Loucy (cell line): ENCODE measurements around the gene LNPEP.
A peak's percentile ranks its signal among the peaks of the same experiment; 100 is the strongest.

Experiments used
- H2AFZ ChIP-seq: fragments of 200-600 bp; sonication (generic); 2 replicates; pipeline ENCODE4 v1.6.0; 2016; ENCODE audit warnings: antibody characterized with exemption, mild to moderate bottlenecking, low read length, moderate library complexity
- H3F3A ChIP-seq: fragments of 200-600 bp; 2 replicates; pipeline ENCODE4 v1.6.0; 2016; ENCODE audit warnings: antibody characterized with exemption, low read depth, mild to moderate bottlenecking
- H3K27me3 ChIP-seq: fragments of 200-600 bp; sonication (generic); 2 replicates; pipeline ENCODE4 v1.6.1; 2014; ENCODE audit warnings: low read length, mild to moderate bottlenecking; ENCODE audit not compliant: insufficient read depth, poor library complexity, severe bottlenecking
- H3K36me3 ChIP-seq: fragments of 200-600 bp; sonication (generic); 2 replicates; pipeline ENCODE4 v1.6.1; 2016; ENCODE audit warnings: low read length; ENCODE audit not compliant: insufficient read depth
- H3K4me1 ChIP-seq: fragments of 200-600 bp; sonication (generic); 2 replicates; pipeline ENCODE4 v1.5.1; 2014; ENCODE audit warnings: low read length, mild to moderate bottlenecking; ENCODE audit not compliant: insufficient read depth, poor library complexity, severe bottlenecking
- H3K4me2 ChIP-seq: fragments of 200-600 bp; sonication (generic); 2 replicates; pipeline ENCODE4 v1.6.0; 2014; ENCODE audit warnings: antibody characterized with exemption, low read length, low read depth, mild to moderate bottlenecking; ENCODE audit not compliant: poor library complexity, severe bottlenecking
- H3K4me3 ChIP-seq: fragments of 200-600 bp; sonication (generic); 2 replicates; pipeline ENCODE4 v1.5.1; 2014; ENCODE audit warnings: low read length, mild to moderate bottlenecking, mixed read lengths; ENCODE audit not compliant: poor library complexity, severe bottlenecking
- H3K79me2 ChIP-seq: fragments of 200-600 bp; sonication (generic); 2 replicates; pipeline ENCODE4 v1.6.1; 2014; ENCODE audit warnings: low read length; ENCODE audit not compliant: insufficient read depth
- H3K9ac ChIP-seq: fragments of 200-600 bp; sonication (generic); 2 replicates; pipeline ENCODE4 v1.6.0; 2014; ENCODE audit warnings: mild to moderate bottlenecking, low read depth, low read length, moderate library complexity; ENCODE audit not compliant: poor library complexity, severe bottlenecking
- H3K9me2 ChIP-seq: fragments of 200-600 bp; sonication (generic); replicated peaks from 2 replicates; pipeline ENCODE4 v1.6.1; 2016; ENCODE audit warnings: low read depth, low read length, mixed read lengths
- H3K9me3 ChIP-seq: fragments of 200-600 bp; sonication (generic); 2 replicates; pipeline ENCODE4 v1.6.1; 2014; ENCODE audit warnings: mild to moderate bottlenecking, antibody characterized with exemption, low read length, low read depth; ENCODE audit not compliant: insufficient read depth
- H4K20me1 ChIP-seq: fragments of 200-600 bp; sonication (generic); 2 replicates; pipeline ENCODE4 v1.6.0; 2014; ENCODE audit warnings: antibody characterized with exemption, low read length, mild to moderate bottlenecking; ENCODE audit not compliant: insufficient read depth, poor library complexity, severe bottlenecking
- EZH2phosphoT487 ChIP-seq: fragments of 200-600 bp; IDR thresholded peaks from 2 replicates; pipeline ENCODE4 v1.6.1; 2018; ENCODE audit warnings: antibody characterized with exemption, mild to moderate bottlenecking, moderate library complexity, borderline replicate concordance
- TF ChIP-seq, protein P1 (sequence below): fragments of 200-600 bp; sonication (generic); conservative IDR thresholded peaks from 2 replicates; pipeline ENCODE4 v1.5.1; 2014; ENCODE audit warnings: mild to moderate bottlenecking, antibody characterized with exemption, low read length

LNPEP gene

DNA sequence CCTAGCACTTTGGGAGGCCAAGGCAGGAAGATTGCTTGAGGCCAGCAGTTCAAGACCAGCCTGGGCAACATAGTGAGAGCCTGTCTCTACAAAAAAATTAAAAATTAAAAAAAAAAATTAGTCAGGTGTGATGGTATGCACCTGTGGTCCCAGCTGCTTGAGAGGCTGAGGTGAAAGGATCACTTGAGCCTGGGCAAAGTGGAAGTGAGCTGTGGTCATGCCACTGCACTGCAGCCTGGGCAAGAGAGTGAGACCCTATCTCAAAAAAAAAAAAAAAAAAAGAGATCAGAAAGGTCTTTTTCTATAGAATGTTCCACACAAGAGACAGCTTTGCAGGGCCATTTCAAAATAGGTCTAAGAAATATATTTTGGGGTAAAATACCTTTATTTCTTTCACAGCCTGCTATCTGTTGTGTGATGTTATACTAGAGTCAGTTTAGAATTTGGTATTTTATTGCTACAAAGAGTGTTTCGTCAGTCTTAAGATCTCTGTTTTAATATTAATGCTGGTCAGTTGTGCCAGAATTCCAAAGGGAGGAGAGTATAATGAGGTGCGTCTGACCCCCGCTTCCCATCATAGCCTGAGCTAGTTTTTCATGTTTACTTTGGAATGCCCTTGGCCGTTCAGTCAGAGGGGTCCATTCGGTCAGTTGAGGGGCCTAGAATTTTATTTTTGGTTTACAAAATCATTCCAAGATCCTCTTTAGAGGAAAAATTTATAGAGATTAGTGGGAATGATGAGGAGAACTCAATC lies 9.4 kb downstream of the LNPEP start:
- H2AFZ ChIP-seq, result no peak overlapping the region
- H3K9me2 ChIP-seq, result no peaks in the 10 kb centered on the region
- no peaks in the 10 kb centered on the region for H3K27me3 ChIP-seq
- H3K79me2 ChIP-seq, result peaks cover 99% of the 10 kb centered on the region
- TF ChIP-seq, protein P1, sequence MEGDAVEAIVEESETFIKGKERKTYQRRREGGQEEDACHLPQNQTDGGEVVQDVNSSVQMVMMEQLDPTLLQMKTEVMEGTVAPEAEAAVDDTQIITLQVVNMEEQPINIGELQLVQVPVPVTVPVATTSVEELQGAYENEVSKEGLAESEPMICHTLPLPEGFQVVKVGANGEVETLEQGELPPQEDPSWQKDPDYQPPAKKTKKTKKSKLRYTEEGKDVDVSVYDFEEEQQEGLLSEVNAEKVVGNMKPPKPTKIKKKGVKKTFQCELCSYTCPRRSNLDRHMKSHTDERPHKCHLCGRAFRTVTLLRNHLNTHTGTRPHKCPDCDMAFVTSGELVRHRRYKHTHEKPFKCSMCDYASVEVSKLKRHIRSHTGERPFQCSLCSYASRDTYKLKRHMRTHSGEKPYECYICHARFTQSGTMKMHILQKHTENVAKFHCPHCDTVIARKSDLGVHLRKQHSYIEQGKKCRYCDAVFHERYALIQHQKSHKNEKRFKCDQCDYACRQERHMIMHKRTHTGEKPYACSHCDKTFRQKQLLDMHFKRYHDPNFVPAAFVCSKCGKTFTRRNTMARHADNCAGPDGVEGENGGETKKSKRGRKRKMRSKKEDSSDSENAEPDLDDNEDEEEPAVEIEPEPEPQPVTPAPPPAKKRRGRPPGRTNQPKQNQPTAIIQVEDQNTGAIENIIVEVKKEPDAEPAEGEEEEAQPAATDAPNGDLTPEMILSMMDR, result no peak
- no peak for TF ChIP-seq EZH2phosphoT487
- peaks cover 41% of the 10 kb centered on the region for H3K4me1 ChIP-seq
- no peaks in the 10 kb centered on the region for H3F3A ChIP-seq
- H3K36me3 ChIP-seq, result no peaks in the 10 kb centered on the region
- H3K9ac ChIP-seq, result no peak overlapping the region
- H3K4me2 ChIP-seq, result peak overlapping the region; percentile 13
- H3K9me3 ChIP-seq, result no peaks in the 10 kb centered on the region
- no peak overlapping the region for H3K4me3 ChIP-seq
- H4K20me1 ChIP-seq, result peaks cover 61% of the 10 kb centered on the region

DNA sequence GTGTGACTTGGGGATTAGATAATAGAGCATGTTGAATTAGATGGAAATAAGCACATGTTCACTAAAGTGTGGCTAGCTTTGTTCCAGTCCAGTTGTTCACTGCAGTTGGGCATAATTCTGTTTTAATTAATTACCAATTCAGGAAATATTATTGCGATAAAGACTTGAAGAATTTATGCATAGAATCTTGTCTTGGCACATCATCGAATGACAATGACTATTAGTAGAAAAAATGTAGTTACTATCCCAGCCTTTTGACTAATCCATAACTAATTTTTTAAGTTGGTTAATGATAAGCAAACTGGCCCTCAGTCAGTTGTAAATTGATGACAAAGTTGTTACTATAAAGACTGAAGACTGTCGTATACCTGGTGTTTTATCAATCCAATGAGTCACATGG lies 10.5 kb downstream of the LNPEP start:
- H3K9me2 ChIP-seq, result no peaks in the 10 kb centered on the region
- no peaks in the 10 kb centered on the region for H3K27me3 ChIP-seq
- H3K9me3 ChIP-seq, result no peaks in the 10 kb centered on the region
- H4K20me1 ChIP-seq, result peaks cover 53% of the 10 kb centered on the region
- H3F3A ChIP-seq, result no peaks in the 10 kb centered on the region
- peaks cover 36% of the 10 kb centered on the region for H3K4me1 ChIP-seq
- no peaks in the 10 kb centered on the region for H3K36me3 ChIP-seq
- no peak overlapping the region for H3K9ac ChIP-seq
- H3K4me2 ChIP-seq, result peak overlapping the region; percentile 13
- peaks cover 99% of the 10 kb centered on the region for H3K79me2 ChIP-seq
- TF ChIP-seq, protein P1, result no peak
- TF ChIP-seq EZH2phosphoT487, result no peak
- H3K4me3 ChIP-seq, result no peak overlapping the region
- no peak overlapping the region for H2AFZ ChIP-seq

DNA sequence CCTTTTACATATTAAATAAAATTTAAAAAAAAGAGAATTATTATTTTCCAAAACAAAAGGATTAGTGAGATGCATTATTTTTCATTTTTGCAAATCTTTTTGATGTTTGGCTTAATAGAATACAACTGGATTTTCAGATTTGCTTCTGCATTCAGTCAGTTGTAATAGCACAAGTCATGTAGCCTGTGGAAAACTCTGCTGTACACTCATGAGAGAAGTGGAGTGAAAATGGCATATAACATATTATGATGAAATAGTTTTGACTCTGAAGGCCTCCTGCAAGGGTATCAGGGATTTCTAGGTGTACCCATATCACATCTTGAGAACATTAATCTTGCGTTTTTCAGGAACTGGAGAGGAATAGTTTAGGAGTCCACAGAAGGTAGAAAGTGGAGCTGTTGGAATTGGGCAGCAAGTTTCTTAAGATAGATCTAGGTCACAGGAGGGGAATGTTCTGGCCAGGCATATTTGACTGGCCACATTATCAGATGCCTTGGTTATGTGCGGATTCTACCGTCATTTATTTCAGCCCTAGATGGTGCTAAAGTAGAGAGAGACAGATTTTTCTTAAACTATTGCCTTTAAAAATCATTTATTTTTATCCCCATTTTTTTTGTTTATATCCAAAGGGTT lies 16.4 kb downstream of the LNPEP start:
- no peaks in the 10 kb centered on the region for H3K27me3 ChIP-seq
- no peaks in the 10 kb centered on the region for H3F3A ChIP-seq
- H3K9ac ChIP-seq, result no peak overlapping the region
- H3K9me2 ChIP-seq, result no peaks in the 10 kb centered on the region
- peaks cover 42% of the 10 kb centered on the region for H4K20me1 ChIP-seq
- 0 out of 2 replicates have a peak, but pooled peaks cover 5% of the 10 kb centered on the region for H3K36me3 ChIP-seq
- no peaks in the 10 kb centered on the region for H3K9me3 ChIP-seq
- no peak overlapping the region for H3K4me2 ChIP-seq
- H3K79me2 ChIP-seq, result peaks cover 96% of the 10 kb centered on the region
- H3K4me1 ChIP-seq, result peaks cover 34% of the 10 kb centered on the region
- TF ChIP-seq EZH2phosphoT487, result no peak
- TF ChIP-seq, protein P1, result peak; percentile 20
- H3K4me3 ChIP-seq, result no peak overlapping the region
- H2AFZ ChIP-seq, result no peak overlapping the region
